Psoas muscle (tissue), 8 donors: ENCODE measurements around the gene GPAT2. TPM values are rescaled to one million over a fixed set of nuclear protein-coding genes. Genes with fewer than 3 reads are reported as not detected.
A peak's percentile ranks its signal among the peaks of the same experiment; 100 is the strongest.
"Not testable (repeated sequence)": the region's sequence is repeated elsewhere in the genome, so short reads cannot be mapped to it uniquely, and the experiment has no call there.

Experiments used
- ATAC-seq, 4 donors: fragments of 200-7000 bp; cut with Tn5 transposase; one replicate each; pipeline ENCODE4 v1.9.1; 2020; ENCODE audit warnings: moderate library complexity in 3 of 4, mild to moderate bottlenecking in 2 of 4
- DNase-seq, 2 donors: peaks; one replicate each; pipeline ENCODE4 v3.0.0-alpha.2; 2020
- H3K27ac ChIP-seq: fragments of 200-600 bp; one replicate; pipeline ENCODE4 v1.8.0; 2022
- H3K27me3 ChIP-seq, 3 donors: fragments of 200-600 bp in 1 of 3; one replicate each; pipeline versions ENCODE4 v1.6.1 to v1.8.0; 2013 to 2022; ENCODE audit warnings: low read length in 2 of 3, mild to moderate bottlenecking in 2 of 3, moderate library complexity in 1 of 3; ENCODE audit not compliant: insufficient read depth in 3 of 3
- H3K36me3 ChIP-seq, 2 donors: fragments of 200-600 bp in 1 of 2; one replicate each; pipeline versions ENCODE4 v1.6.1 to v1.8.0; 2013 to 2022; ENCODE audit warnings: low read depth in 1 of 2, mild to moderate bottlenecking in 1 of 2, moderate library complexity in 1 of 2; ENCODE audit not compliant: insufficient read depth in 1 of 2
- H3K4me1 ChIP-seq: fragments of 200-600 bp; one replicate; pipeline ENCODE4 v1.8.0; 2022
- H3K4me3 ChIP-seq: fragments of 200-600 bp; one replicate; pipeline ENCODE4 v1.8.0; 2022; ENCODE audit warnings: mild to moderate bottlenecking
- H3K9me3 ChIP-seq: fragments of 200-600 bp; one replicate; pipeline ENCODE4 v1.8.0; 2022
- CTCF ChIP-seq: fragments of 200-600 bp; IDR thresholded peaks from one replicate; pipeline ENCODE4 v1.8.0; 2022; ENCODE audit warnings: antibody characterized with exemption
- WGBS, 3 donors: extraction: QIAGEN DNeasy Blood & Tissue Kit; methylation state at CpG; one replicate each; pipeline versions ENCODE4 v1.1.6 to v1.1.7; 2013; 5-methylcytosine and 5-hydroxymethylcytosine counted together
- intact Hi-C, 2 donors: fragments of 100-400 bp; cut with DNase I; formaldehyde crosslinking; loops; one replicate each; pipeline versions ENCODE4 v1.11.0 to v1.14.2; 2022
- polyA plus RNA-seq, 3 donors: library from polyadenylated mRNA; stranded (reverse); fragments of 200-250 nt; gene quantifications; one replicate each; pipeline ENCODE4 v1.2.3, GENCODE V29; 2013
- total RNA-seq, 4 donors: library from RNA; stranded (reverse); fragmentation: NEBNext Ultra II Directional in 2 of 4; extraction: Animal tissue kit (Norgen Biotek cat#: 25700) in 2 of 4; gene quantifications; one replicate each; pipeline versions ENCODE4 v1.2.1 to v1.2.4, GENCODE V29; 2021 to 2023
- donor health status: healthy with polysubstance abuse.
- donor health status: DM: no; HTN: no; CAD: no; lungs with moderate emphysema.
- donor health status: Bipolar disorder and iron deficiency.
- donor health status: healthy.
- donor health status: DM: yes; HTN: yes; CAD: no.
- donor health status: DM: no; HTN: no; CAD: no.
- donor health status: DM: no; HTN: no; CAD: no.
- donor health status: DM: yes; HTN: yes; CAD: no.

Gene GPAT2
- total and polyA plus RNA-seq, 7 donors: 3.2 to 7.8 (median 6.4) TPM

GRCh38 chr2:96065381-96065930, 30.7 kb upstream of the GPAT2 start:
- no peak for DNase-seq
- no peak overlapping the region for H3K4me3 ChIP-seq
- no peaks in the 10 kb centered on the region for H3K27me3 ChIP-seq
- H3K36me3 ChIP-seq: no peaks in the 10 kb centered on the region
- TF ChIP-seq CTCF: no peak
- intact Hi-C loops: loop anchor here in 1 of 2 donors (10.0 kb wide), 1 partner anchor 1629 kb away; no protein-coding TSS in a partner anchor
- H3K27ac ChIP-seq: no peak overlapping the region
- no peaks in the 10 kb centered on the region for H3K9me3 ChIP-seq
- 80 to 88% (median 81%) methylated on average over 4 of the region's 4 CpGs for WGBS, 3 donors
- no peaks in the 10 kb centered on the region for H3K4me1 ChIP-seq
- ATAC-seq: no peak

GRCh38 chr2:96064760-96065159, 30.0 kb upstream of the GPAT2 start:
- not testable (repeated sequence) for H3K4me1 ChIP-seq, DNase-seq, H3K4me3 ChIP-seq, H3K27ac ChIP-seq, ATAC-seq, H3K36me3 ChIP-seq, H3K27me3 ChIP-seq, H3K9me3 ChIP-seq
- intact Hi-C loops: loop anchor here in 1 of 2 donors (10.0 kb wide), 1 partner anchor 1630 kb away; no protein-coding TSS in a partner anchor

GRCh38 chr2:96064047-96064675, 29.4 kb upstream of the GPAT2 start:
- not testable (repeated sequence) for H3K27ac ChIP-seq, H3K36me3 ChIP-seq, DNase-seq, ATAC-seq, H3K4me3 ChIP-seq, H3K9me3 ChIP-seq, H3K4me1 ChIP-seq, H3K27me3 ChIP-seq
- intact Hi-C loops: loop anchor here in 1 of 2 donors (10.0 kb wide), 1 partner anchor 1631 kb away; no protein-coding TSS in a partner anchor
- 80 to 100% (median 96%) methylated on average over 1 of the region's 3 CpGs for WGBS, 3 donors

GRCh38 chr2:96063116-96063899, 28.6 kb upstream of the GPAT2 start:
- not testable (repeated sequence) for H3K4me1 ChIP-seq, H3K36me3 ChIP-seq, H3K4me3 ChIP-seq, DNase-seq, H3K9me3 ChIP-seq, H3K27ac ChIP-seq, H3K27me3 ChIP-seq
- TF ChIP-seq CTCF: peak; percentile 30
- WGBS, 3 donors: 44 to 52% (median 51%) methylated on average over 7 to 11 of the region's 12 CpGs
- ATAC-seq: peak; percentile 59 to 70 (median 67)
- intact Hi-C loops: loop anchor here in 1 of 2 donors (10.0 kb wide), 1 partner anchor 1631 kb away; no protein-coding TSS in a partner anchor

- H3K4me3 ChIP-seq, H3K9me3 ChIP-seq, H3K4me1 ChIP-seq, DNase-seq, H3K27me3 ChIP-seq, H3K27ac ChIP-seq, ATAC-seq, H3K36me3 ChIP-seq: not testable (repeated sequence)
- WGBS, 3 donors: 75 to 87% (median 79%) methylated on average over 3 of the region's 5 CpGs
- intact Hi-C loops: loop anchor here in 1 of 2 donors (10.0 kb wide), 1 partner anchor 1632 kb away; no protein-coding TSS in a partner anchor
Measured at GRCh38 chr2:96062483-96062882, 27.8 kb upstream of the GPAT2 start.

- H3K27me3 ChIP-seq, DNase-seq, ATAC-seq: not testable (repeated sequence)
Measured at GRCh38 chr2:96061901-96062300, 27.2 kb upstream of the GPAT2 start.

GRCh38 chr2:96061197-96061817, 26.6 kb upstream of the GPAT2 start:
- H3K36me3 ChIP-seq, DNase-seq, H3K27ac ChIP-seq, H3K4me3 ChIP-seq, H3K4me1 ChIP-seq, ATAC-seq, H3K9me3 ChIP-seq, H3K27me3 ChIP-seq: not testable (repeated sequence)
- 78 to 90% (median 78%) methylated on average over 6 to 8 of the region's 8 CpGs for WGBS, 3 donors
- intact Hi-C loops: loop anchor here in 1 of 2 donors (10.0 kb wide), 1 partner anchor 1633 kb away; no protein-coding TSS in a partner anchor

More at GRCh38 chr2:96061901-96062300, 27.2 kb upstream of the GPAT2 start:
- not testable (repeated sequence) for H3K4me3 ChIP-seq, H3K27ac ChIP-seq, H3K4me1 ChIP-seq, H3K36me3 ChIP-seq, H3K9me3 ChIP-seq
- 81 to 84% (median 84%) methylated on average over 9 of the region's 9 CpGs for WGBS, 3 donors
- intact Hi-C loops: loop anchor here in 1 of 2 donors (10.0 kb wide), 1 partner anchor 1633 kb away; no protein-coding TSS in a partner anchor

- DNase-seq, H3K4me3 ChIP-seq, H3K9me3 ChIP-seq, H3K27ac ChIP-seq, H3K4me1 ChIP-seq, H3K36me3 ChIP-seq, H3K27me3 ChIP-seq, ATAC-seq: not testable (repeated sequence)
- WGBS, 3 donors: 59 to 90% (median 73%) methylated on average over 4 to 8 of the region's 10 CpGs
- intact Hi-C loops: loop anchor here in 1 of 2 donors (10.0 kb wide), 1 partner anchor 1634 kb away; no protein-coding TSS in a partner anchor
Measured at GRCh38 chr2:96060325-96060724, 25.6 kb upstream of the GPAT2 start.

GRCh38 chr2:96059443-96059842, 24.7 kb upstream of the GPAT2 start:
- intact Hi-C loops, ATAC-seq, DNase-seq, H3K4me3 ChIP-seq, H3K4me1 ChIP-seq, H3K27me3 ChIP-seq, H3K27ac ChIP-seq, H3K9me3 ChIP-seq, H3K36me3 ChIP-seq: not testable (repeated sequence)
- 55 to 67% (median 66%) methylated on average over 3 to 5 of the region's 6 CpGs for WGBS, 3 donors
